Activated T-helper 1 cell treated with anti-CD3 and anti-CD28 coated beads, Interleukin-12 subunit alpha, Interleukin-12 subunit beta, Interleukin-2, Interleukin-4 antibody, amounts not matched to agents 30 ng/mL and 10 ng/mL and 1 ng/mL, durations not matched to agents 14 hours and 24 hours and 36 hours (primary cell): Measurements from ENCODE around the gene PRKAR1B. TPM values are rescaled to one million over a fixed set of nuclear protein-coding genes. Genes with fewer than 3 reads are reported as not detected.
"Not testable (repeated sequence)": the region's sequence is repeated elsewhere in the genome, so short reads cannot be mapped to it uniquely, and the experiment has no call there.

Source experiments
- DNase-seq: peaks from one replicate; pipeline ENCODE4 v3.0.0; 2021; ENCODE audit warnings: low spot score
- H3K27ac Mint-ChIP-seq: one replicate; pipeline ENCODE4 v1.8.0; 2021; ENCODE audit warnings: mild to moderate bottlenecking, mixed read lengths
- H3K27me3 Mint-ChIP-seq: one replicate; pipeline ENCODE4 v1.8.0; 2022; ENCODE audit warnings: mild to moderate bottlenecking, moderate library complexity, mixed read lengths; ENCODE audit not compliant: insufficient read depth
- H3K36me3 Mint-ChIP-seq: one replicate; pipeline ENCODE4 v1.8.0; 2021; ENCODE audit warnings: low read depth, mixed read lengths
- H3K4me1 Mint-ChIP-seq: one replicate; pipeline ENCODE4 v1.8.0; 2021; ENCODE audit warnings: low read depth, mixed read lengths
- H3K4me3 Mint-ChIP-seq: one replicate; pipeline ENCODE4 v1.8.0; 2021; ENCODE audit warnings: mild to moderate bottlenecking, moderate library complexity, mixed read lengths
- H3K9me3 Mint-ChIP-seq: one replicate; pipeline ENCODE4 v1.8.0; 2021; ENCODE audit warnings: mixed read lengths
- intact Hi-C: fragments of 100-400 bp; cut with micrococcal nuclease; formaldehyde crosslinking; loops from one replicate; pipeline ENCODE4 v1.15.1; 2024
- total RNA-seq: library from RNA; stranded (reverse); gene quantifications from 2 replicates; pipeline ENCODE4 v1.2.3, GENCODE V29; 2022

The PRKAR1B gene
- total RNA-seq, 1 donor from 2014 or later: 37.8 TPM

GRCh38 chr7:743341-744127, 16.5 kb upstream of the PRKAR1B start:
- peaks cover 23% of the 10 kb centered on the region for H3K36me3 Mint-ChIP-seq
- H3K27me3 Mint-ChIP-seq, H3K4me3 Mint-ChIP-seq, H3K27ac Mint-ChIP-seq, H3K4me1 Mint-ChIP-seq, intact Hi-C loops, H3K9me3 Mint-ChIP-seq, DNase-seq: not testable (repeated sequence)

- H3K9me3 Mint-ChIP-seq: no peaks in the 10 kb centered on the region
- H3K4me3 Mint-ChIP-seq: no peak overlapping the region
- no peak for DNase-seq
- intact Hi-C loops: no loop called here
- H3K36me3 Mint-ChIP-seq: peaks cover 31% of the 10 kb centered on the region
- no peak overlapping the region for H3K27ac Mint-ChIP-seq
- no peaks in the 10 kb centered on the region for H3K27me3 Mint-ChIP-seq
- peaks cover 5% of the 10 kb centered on the region for H3K4me1 Mint-ChIP-seq
Observed at GRCh38 chr7:742791-743190, 15.7 kb upstream of the PRKAR1B start.

GRCh38 chr7:741850-742249, 14.8 kb upstream of the PRKAR1B start:
- H3K27ac Mint-ChIP-seq: no peak overlapping the region
- peaks cover 36% of the 10 kb centered on the region for H3K36me3 Mint-ChIP-seq
- no peak overlapping the region for H3K4me3 Mint-ChIP-seq
- no peaks in the 10 kb centered on the region for H3K27me3 Mint-ChIP-seq
- no peaks in the 10 kb centered on the region for H3K9me3 Mint-ChIP-seq
- intact Hi-C loops: no loop called here
- no peak for DNase-seq
- peaks cover 10% of the 10 kb centered on the region for H3K4me1 Mint-ChIP-seq

- H3K27me3 Mint-ChIP-seq: no peaks in the 10 kb centered on the region
- no peak for DNase-seq
- no peak overlapping the region for H3K4me3 Mint-ChIP-seq
- H3K9me3 Mint-ChIP-seq: no peaks in the 10 kb centered on the region
- H3K27ac Mint-ChIP-seq: no peak overlapping the region
- intact Hi-C loops: no loop called here
- peaks cover 10% of the 10 kb centered on the region for H3K4me1 Mint-ChIP-seq
- peaks cover 36% of the 10 kb centered on the region for H3K36me3 Mint-ChIP-seq
Observed at GRCh38 chr7:741191-741671, 14.2 kb upstream of the PRKAR1B start.

- no peaks in the 10 kb centered on the region for H3K9me3 Mint-ChIP-seq
- H3K27me3 Mint-ChIP-seq: no peaks in the 10 kb centered on the region
- no peak overlapping the region for H3K4me3 Mint-ChIP-seq
- intact Hi-C loops: no loop called here
- DNase-seq: no peak
- H3K36me3 Mint-ChIP-seq: peaks cover 34% of the 10 kb centered on the region
- no peak overlapping the region for H3K27ac Mint-ChIP-seq
- H3K4me1 Mint-ChIP-seq: peaks cover 10% of the 10 kb centered on the region
Observed at GRCh38 chr7:739983-740942, 13.2 kb upstream of the PRKAR1B start.

- Mint-ChIP-seq H3K27ac (no peak overlapping the region), H3K36me3 (peaks cover 29% of the 10 kb centered on the region), H3K9me3 (no peaks in the 10 kb centered on the region), H3K27me3 (no peaks in the 10 kb centered on the region), H3K4me1 (peaks cover 10% of the 10 kb centered on the region), H3K4me3 (no peak overlapping the region)
- DNase-seq: no peak
- intact Hi-C loops: no loop called here
Observed at GRCh38 chr7:739455-739982, 12.4 kb upstream of the PRKAR1B start.

GRCh38 chr7:738723-739454, 11.8 kb upstream of the PRKAR1B start:
- DNase-seq: no peak
- Mint-ChIP-seq H3K27ac (no peak overlapping the region), H3K9me3 (no peaks in the 10 kb centered on the region), H3K27me3 (no peaks in the 10 kb centered on the region), H3K4me3 (no peak overlapping the region), H3K4me1 (peaks cover 10% of the 10 kb centered on the region), H3K36me3 (peaks cover 25% of the 10 kb centered on the region)
- intact Hi-C loops: no loop called here

- no peak for DNase-seq
- Mint-ChIP-seq H3K27me3 (no peaks in the 10 kb centered on the region), H3K4me1 (peaks cover 10% of the 10 kb centered on the region), H3K9me3 (no peaks in the 10 kb centered on the region), H3K27ac (no peak overlapping the region), H3K4me3 (no peak overlapping the region), H3K36me3 (peaks cover 23% of the 10 kb centered on the region)
- intact Hi-C loops: no loop called here
Observed at GRCh38 chr7:738241-738640, 11.2 kb upstream of the PRKAR1B start.

GRCh38 chr7:734808-735207, 7.7 kb upstream of the PRKAR1B start:
- H3K27me3 Mint-ChIP-seq: no peaks in the 10 kb centered on the region
- intact Hi-C loops: no loop called here
- H3K9me3 Mint-ChIP-seq: no peaks in the 10 kb centered on the region
- no peak for DNase-seq
- peaks cover 31% of the 10 kb centered on the region for H3K36me3 Mint-ChIP-seq
- peaks cover 10% of the 10 kb centered on the region for H3K4me1 Mint-ChIP-seq
- no peak overlapping the region for H3K27ac Mint-ChIP-seq
- no peak overlapping the region for H3K4me3 Mint-ChIP-seq

GRCh38 chr7:734214-734613, 7.1 kb upstream of the PRKAR1B start:
- H3K27ac Mint-ChIP-seq: no peak overlapping the region
- no peak overlapping the region for H3K4me3 Mint-ChIP-seq
- peaks cover 10% of the 10 kb centered on the region for H3K4me1 Mint-ChIP-seq
- H3K9me3 Mint-ChIP-seq: no peaks in the 10 kb centered on the region
- DNase-seq: no peak
- intact Hi-C loops: no loop called here
- no peaks in the 10 kb centered on the region for H3K27me3 Mint-ChIP-seq
- H3K36me3 Mint-ChIP-seq: peaks cover 32% of the 10 kb centered on the region

GRCh38 chr7:732556-732955, 5.5 kb upstream of the PRKAR1B start:
- H3K27me3 Mint-ChIP-seq: no peaks in the 10 kb centered on the region
- peaks cover 12% of the 10 kb centered on the region for H3K4me1 Mint-ChIP-seq
- peaks cover 22% of the 10 kb centered on the region for H3K36me3 Mint-ChIP-seq
- no peak for DNase-seq
- intact Hi-C loops: loop anchor here (2.0 kb wide), 1 partner anchor 400 kb away; no protein-coding TSS in a partner anchor
- no peak overlapping the region for H3K27ac Mint-ChIP-seq
- no peak overlapping the region for H3K4me3 Mint-ChIP-seq
- H3K9me3 Mint-ChIP-seq: no peaks in the 10 kb centered on the region

GRCh38 chr7:732094-732541, 5.0 kb upstream of the PRKAR1B start:
- Mint-ChIP-seq H3K27ac (no peak overlapping the region), H3K36me3 (peaks cover 19% of the 10 kb centered on the region), H3K27me3 (no peaks in the 10 kb centered on the region), H3K4me1 (peaks cover 10% of the 10 kb centered on the region), H3K4me3 (no peak overlapping the region), H3K9me3 (no peaks in the 10 kb centered on the region)
- DNase-seq: no peak
- intact Hi-C loops: loop anchor here (2.0 kb wide), 1 partner anchor 399 kb away; no protein-coding TSS in a partner anchor
